Embryonic facial prominence (tissue), 1 donor: Measurements from ENCODE around the gene CDNF.
"Not testable (repeated sequence)": the region's sequence is repeated elsewhere in the genome, so short reads cannot be mapped to it uniquely, and the experiment has no call there.

Source experiments
- DNase-seq: peaks from one replicate; pipeline ENCODE4 v3.0.0-alpha.2; 2016; ENCODE audit errors: extremely low spot score

CDNF gene

GRCh38 chr10:14837757-14838581, at the start of gene CDNF, which contains the start of the genes HSPA14 and MSANTD7:
CDNF (minus strand) TSS chr10:14838037; CDS start chr10:14837946, 91 bp downstream.
HSPA14 (plus strand) TSS chr10:14838306; CDS start chr10:14838403, 97 bp downstream.
MSANTD7 (plus strand) TSS chr10:14838306; CDS start chr10:14842285, 3,979 bp downstream.
- peak; percentile 98 for DNase-seq

DNA sequence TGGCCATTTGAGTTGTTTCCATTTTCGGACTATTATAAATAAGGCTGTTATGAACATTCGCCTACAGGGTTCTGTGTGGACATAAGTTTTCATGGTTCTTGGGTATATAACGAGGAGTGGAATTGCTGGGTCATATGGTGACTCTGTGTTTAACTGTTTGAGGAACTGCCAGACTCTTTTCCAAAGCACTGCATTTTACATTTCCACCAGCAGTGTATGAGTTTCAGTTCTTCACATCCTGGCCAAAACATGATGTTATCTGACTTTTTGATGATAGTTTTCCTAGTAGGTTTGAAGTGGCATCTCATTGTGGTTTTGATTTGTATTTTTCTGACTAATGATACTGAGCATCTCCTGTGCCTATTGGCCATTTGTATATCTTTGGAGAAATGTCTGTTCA, 46.2 kb upstream of the CDNF start:
- DNase-seq: no peak

GRCh38 chr10:14880229-14880628, 42.4 kb upstream of the CDNF start:
- DNase-seq: no peak

GRCh38 chr10:14879928-14880193, 42.0 kb upstream of the CDNF start:
- no peak for DNase-seq

DNA sequence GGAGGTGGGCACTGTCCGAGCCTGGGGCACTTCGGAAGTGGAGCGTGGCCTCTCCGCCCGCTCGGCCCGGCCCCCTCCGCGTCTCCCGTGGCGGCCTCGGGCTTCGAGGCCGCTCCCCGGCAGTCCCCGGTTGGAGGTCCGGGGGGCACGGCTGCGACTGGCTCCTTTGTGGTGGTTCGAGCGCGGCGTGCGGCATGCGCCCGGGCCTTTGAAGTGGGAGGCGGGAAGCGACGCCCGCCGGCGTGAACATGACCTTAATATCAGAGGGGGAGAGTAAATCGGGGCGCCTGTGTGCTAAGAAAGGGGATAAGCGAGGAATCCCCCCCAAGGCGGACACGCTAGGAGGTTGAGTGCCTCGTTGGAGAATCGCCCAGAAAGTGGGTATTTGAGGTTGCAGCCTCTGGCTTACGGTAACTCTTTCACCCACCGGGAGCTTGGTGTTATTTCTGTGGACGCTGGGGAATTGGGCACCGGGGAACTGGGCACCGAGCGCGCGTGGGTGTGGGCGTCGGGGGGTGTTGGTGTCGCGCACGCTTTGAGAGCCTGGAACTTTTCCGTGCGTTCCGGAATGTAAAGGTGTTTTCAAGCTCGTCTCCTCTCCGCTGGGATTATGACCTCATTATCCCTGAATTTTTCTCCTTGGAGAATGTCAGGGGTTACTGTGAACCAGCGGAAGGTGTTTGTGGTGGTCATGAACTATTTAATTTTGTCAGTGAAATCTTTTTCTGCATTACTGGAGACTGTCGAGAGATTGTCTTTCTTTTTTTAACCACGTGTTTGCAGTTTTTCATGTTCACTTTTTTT, 41.5 kb upstream of the CDNF start:
- DNase-seq: no peak

GRCh38 chr10:14878266-14879123, 40.7 kb upstream of the CDNF start, which contains the start of gene SUV39H2:
SUV39H2 (plus strand) TSS chr10:14878866; CDS start chr10:14878889, 23 bp downstream.
- peak; percentile 90 for DNase-seq

GRCh38 chr10:14876764-14877163, 38.9 kb upstream of the CDNF start:
- DNase-seq: no peak

DNA sequence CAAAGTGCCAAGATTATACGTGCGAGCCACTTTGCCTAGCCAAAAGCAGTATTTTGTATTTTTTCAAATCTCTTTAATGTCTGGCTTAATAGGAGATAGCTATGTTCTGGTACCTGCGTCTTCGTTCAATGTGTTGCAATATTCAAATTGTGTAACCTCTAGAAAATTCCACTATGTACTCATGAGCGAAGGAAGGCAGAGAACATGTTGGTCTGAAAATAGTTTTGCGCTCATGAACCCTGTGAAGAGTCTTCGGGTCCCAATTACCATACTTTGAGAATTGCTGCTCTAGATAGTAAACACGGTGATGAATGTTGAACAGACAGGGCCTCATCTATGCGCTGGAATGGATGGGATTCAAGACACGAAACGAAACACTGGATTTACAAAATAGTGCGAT, 38.1 kb upstream of the CDNF start:
- DNase-seq: no peak

GRCh38 chr10:14873090-14873760, 35.4 kb upstream of the CDNF start:
- no peak for DNase-seq

DNA sequence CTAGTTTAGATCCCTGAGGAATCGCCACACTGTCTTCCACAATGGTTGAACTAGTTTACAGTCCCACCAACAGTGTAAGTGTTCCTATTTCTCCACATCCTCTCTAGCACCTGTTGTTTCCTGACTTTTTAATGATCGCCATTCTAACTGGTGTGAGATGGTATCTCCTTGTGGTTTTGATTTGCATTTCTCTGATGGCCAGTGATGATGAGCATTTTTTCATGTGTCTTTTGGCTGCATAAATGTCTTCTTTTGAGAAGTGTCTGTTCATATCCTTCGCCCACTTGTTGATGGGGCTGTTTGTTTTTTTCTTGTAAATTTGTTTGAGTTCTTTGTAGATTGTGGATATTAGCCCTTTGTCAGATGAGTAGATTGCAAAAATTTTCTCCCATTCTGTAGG, 27.0 kb upstream of the CDNF start:
- not testable (repeated sequence) for DNase-seq

- DNase-seq: not testable (repeated sequence)
These were observed 26.6 kb upstream of the CDNF start for GRCh38 chr10:14864466-14864865.

DNA sequence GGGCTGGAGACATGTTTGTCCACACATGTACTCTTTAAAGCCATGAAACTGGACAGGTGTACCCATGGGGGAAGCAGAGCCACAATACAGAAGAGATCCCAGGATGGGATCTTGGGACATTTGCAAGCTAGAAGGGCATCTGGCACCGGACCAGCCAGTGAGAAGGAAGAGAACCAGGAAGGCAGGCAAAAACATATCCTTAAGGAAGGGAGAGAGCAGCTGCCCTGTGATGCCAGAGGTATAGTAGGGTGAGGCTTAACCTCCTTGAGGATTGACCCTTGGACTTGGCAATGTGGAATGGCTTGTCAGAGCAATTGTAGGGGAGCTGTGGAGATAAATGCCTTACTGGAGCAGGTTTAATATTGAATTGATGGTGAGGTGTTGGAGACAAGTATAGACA, 23.0 kb upstream of the CDNF start:
- DNase-seq: no peak

DNA sequence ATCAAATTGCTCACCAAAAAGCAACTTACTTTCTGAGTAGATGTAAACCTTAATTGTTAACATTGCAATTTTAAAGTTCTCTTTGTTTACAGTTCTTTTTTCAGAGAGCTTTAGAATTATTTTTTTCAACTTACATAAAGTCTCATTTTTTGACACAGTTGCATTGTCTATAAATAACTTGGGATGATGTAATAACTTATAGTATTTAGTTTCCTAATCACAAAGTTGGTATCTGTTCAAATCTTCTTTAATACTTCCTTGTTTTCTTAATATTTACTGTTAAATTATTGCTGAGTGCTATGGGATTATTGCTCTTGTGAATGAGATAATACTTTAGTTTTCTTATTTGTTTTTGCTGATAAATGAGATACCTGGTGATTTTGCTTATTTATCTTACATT, 21.9 kb upstream of the CDNF start:
- DNase-seq: no peak

GRCh38 chr10:14859043-14859442, 21.2 kb upstream of the CDNF start:
- no peak for DNase-seq

GRCh38 chr10:14858338-14858960, 20.6 kb upstream of the CDNF start:
- no peak for DNase-seq

DNA sequence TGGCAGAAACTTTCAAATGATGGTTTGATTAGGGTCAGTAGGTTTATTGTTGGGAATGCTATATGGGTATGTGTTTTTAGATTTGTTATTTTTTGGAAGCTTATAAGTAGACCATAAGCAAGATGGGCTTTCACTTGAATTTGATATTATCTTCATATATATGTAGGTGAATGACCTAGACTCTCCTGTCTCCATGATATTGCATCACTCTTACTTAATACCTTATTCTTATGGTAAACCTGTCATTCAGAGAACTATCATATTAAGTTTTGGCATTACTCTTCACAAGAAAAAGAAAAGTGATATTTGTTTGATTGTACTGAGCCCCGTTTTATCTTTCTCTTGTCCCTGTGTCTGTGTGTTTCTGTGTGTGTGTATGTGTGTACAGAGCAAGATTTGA, 17.6 kb upstream of the CDNF start:
- DNase-seq: no peak

- DNase-seq: no peak
These were observed 14.4 kb upstream of the CDNF start for GRCh38 chr10:14852236-14852635.

- DNase-seq: no peak
These were observed 7.1 kb upstream of the CDNF start for GRCh38 chr10:14844948-14845347.

GRCh38 chr10:14843327-14843988, 5.6 kb upstream of the CDNF start:
- no peak for DNase-seq

GRCh38 chr10:14840178-14840577, 2.3 kb upstream of the CDNF start:
- no peak for DNase-seq
